T-helper 2 cell treated with Interferon-gamma antibody and Interleukin-4, amounts not matched to agents 5 μg/mL and 100 μg/mL, for 36 hours (primary cell): ENCODE results near the gene EWSR1.

Experiments used
- DNase-seq: peaks from one replicate; pipeline ENCODE4 v3.0.0; 2021; ENCODE audit warnings: low spot score
- H3K27ac Mint-ChIP-seq: one replicate; pipeline ENCODE4 v1.8.0; 2021; ENCODE audit warnings: mild to moderate bottlenecking, mixed read lengths
- H3K27me3 Mint-ChIP-seq: one replicate; pipeline ENCODE4 v1.8.0; 2021; ENCODE audit warnings: low read depth, mixed read lengths
- H3K36me3 Mint-ChIP-seq: one replicate; pipeline ENCODE4 v1.8.0; 2021; ENCODE audit warnings: low read depth, mixed read lengths
- H3K4me1 Mint-ChIP-seq: one replicate; pipeline ENCODE4 v1.8.0; 2021; ENCODE audit warnings: low read depth, mixed read lengths
- H3K4me3 Mint-ChIP-seq: one replicate; pipeline ENCODE4 v1.8.0; 2022; ENCODE audit warnings: mild to moderate bottlenecking, moderate library complexity, mixed read lengths
- H3K9me3 Mint-ChIP-seq: one replicate; pipeline ENCODE4 v1.8.0; 2021; ENCODE audit warnings: mixed read lengths

The EWSR1 gene

GRCh38 chr22:29270475-29271271 lies 2.6 kb downstream of the EWSR1 start:
- H3K27me3 Mint-ChIP-seq: peaks cover 3% of the 10 kb centered on the region
- H3K27ac Mint-ChIP-seq: peak overlapping the region; percentile 45
- no peaks in the 10 kb centered on the region for H3K9me3 Mint-ChIP-seq
- H3K4me3 Mint-ChIP-seq: peak overlapping the region; percentile 93
- peaks cover 65% of the 10 kb centered on the region for H3K4me1 Mint-ChIP-seq
- DNase-seq: no peak
- peaks cover 75% of the 10 kb centered on the region for H3K36me3 Mint-ChIP-seq

- no peak for DNase-seq
- Mint-ChIP-seq H3K27me3 (peaks cover 3% of the 10 kb centered on the region), H3K9me3 (no peaks in the 10 kb centered on the region), H3K36me3 (peaks cover 85% of the 10 kb centered on the region), H3K4me3 (no peak overlapping the region), H3K27ac (no peak overlapping the region), H3K4me1 (peaks cover 66% of the 10 kb centered on the region)
Measured at GRCh38 chr22:29272624-29273023, 4.6 kb downstream of the EWSR1 start.

GRCh38 chr22:29275167-29275566 lies 7.1 kb downstream of the EWSR1 start:
- no peak overlapping the region for H3K4me3 Mint-ChIP-seq
- H3K27me3 Mint-ChIP-seq: no peaks in the 10 kb centered on the region
- peaks cover 59% of the 10 kb centered on the region for H3K4me1 Mint-ChIP-seq
- H3K36me3 Mint-ChIP-seq: peaks cover 82% of the 10 kb centered on the region
- H3K27ac Mint-ChIP-seq: no peak overlapping the region
- no peaks in the 10 kb centered on the region for H3K9me3 Mint-ChIP-seq
- DNase-seq: no peak

GRCh38 chr22:29275819-29276565 lies 7.9 kb downstream of the EWSR1 start:
- peaks cover 81% of the 10 kb centered on the region for H3K36me3 Mint-ChIP-seq
- H3K4me3 Mint-ChIP-seq: no peak overlapping the region
- peak overlapping the region; percentile 24 for H3K27ac Mint-ChIP-seq

GRCh38 chr22:29277927-29278326 lies 9.9 kb downstream of the EWSR1 start:
- no peak for DNase-seq
- Mint-ChIP-seq H3K9me3 (no peaks in the 10 kb centered on the region), H3K27me3 (no peaks in the 10 kb centered on the region), H3K36me3 (peaks cover 80% of the 10 kb centered on the region), H3K27ac (no peak overlapping the region), H3K4me1 (peaks cover 38% of the 10 kb centered on the region), H3K4me3 (no peak overlapping the region)

More at GRCh38 chr22:29275819-29276565, 7.9 kb downstream of the EWSR1 start:
- Mint-ChIP-seq H3K27me3 (no peaks in the 10 kb centered on the region), H3K4me1 (peaks cover 51% of the 10 kb centered on the region), H3K9me3 (no peaks in the 10 kb centered on the region)
- DNase-seq: no peak

- Mint-ChIP-seq H3K36me3 (peaks cover 74% of the 10 kb centered on the region), H3K4me3 (no peak overlapping the region), H3K27me3 (no peaks in the 10 kb centered on the region), H3K27ac (no peak overlapping the region), H3K4me1 (peaks cover 6% of the 10 kb centered on the region), H3K9me3 (no peaks in the 10 kb centered on the region)
- DNase-seq: no peak
Measured at GRCh38 chr22:29284196-29284595, 16.1 kb downstream of the EWSR1 start.

- H3K36me3 Mint-ChIP-seq: peaks cover 75% of the 10 kb centered on the region
- no peak for DNase-seq
- peaks cover 7% of the 10 kb centered on the region for H3K4me1 Mint-ChIP-seq
- no peaks in the 10 kb centered on the region for H3K27me3 Mint-ChIP-seq
- no peaks in the 10 kb centered on the region for H3K9me3 Mint-ChIP-seq
- H3K4me3 Mint-ChIP-seq: no peak overlapping the region
- H3K27ac Mint-ChIP-seq: no peak overlapping the region
Measured at GRCh38 chr22:29288837-29289236, 20.8 kb downstream of the EWSR1 start.

GRCh38 chr22:29290061-29290460 lies 22.0 kb downstream of the EWSR1 start:
- no peak overlapping the region for H3K4me3 Mint-ChIP-seq
- no peak overlapping the region for H3K27ac Mint-ChIP-seq
- peaks cover 4% of the 10 kb centered on the region for H3K4me1 Mint-ChIP-seq
- H3K9me3 Mint-ChIP-seq: no peaks in the 10 kb centered on the region
- peaks cover 74% of the 10 kb centered on the region for H3K36me3 Mint-ChIP-seq
- H3K27me3 Mint-ChIP-seq: no peaks in the 10 kb centered on the region
- no peak for DNase-seq

- Mint-ChIP-seq H3K9me3 (no peaks in the 10 kb centered on the region), H3K4me3 (no peak overlapping the region), H3K4me1 (peaks cover 4% of the 10 kb centered on the region), H3K27me3 (no peaks in the 10 kb centered on the region), H3K27ac (no peak overlapping the region), H3K36me3 (peaks cover 76% of the 10 kb centered on the region)
- DNase-seq: no peak
Measured at GRCh38 chr22:29291215-29291614, 23.1 kb downstream of the EWSR1 start.

GRCh38 chr22:29292379-29292778 lies 24.3 kb downstream of the EWSR1 start:
- no peaks in the 10 kb centered on the region for H3K9me3 Mint-ChIP-seq
- no peak overlapping the region for H3K27ac Mint-ChIP-seq
- no peak overlapping the region for H3K4me3 Mint-ChIP-seq
- H3K36me3 Mint-ChIP-seq: peaks cover 77% of the 10 kb centered on the region
- peaks cover 4% of the 10 kb centered on the region for H3K4me1 Mint-ChIP-seq
- no peak for DNase-seq
- H3K27me3 Mint-ChIP-seq: no peaks in the 10 kb centered on the region

- H3K36me3 Mint-ChIP-seq: peaks cover 63% of the 10 kb centered on the region
Measured at GRCh38 chr22:29298641-29299040, 30.6 kb downstream of the EWSR1 start.

GRCh38 chr22:29299136-29299900 lies 31.2 kb downstream of the EWSR1 start:
- Mint-ChIP-seq H3K27me3 (no peaks in the 10 kb centered on the region), H3K4me3 (no peak overlapping the region), H3K27ac (no peak overlapping the region), H3K4me1 (no peaks in the 10 kb centered on the region), H3K9me3 (no peaks in the 10 kb centered on the region), H3K36me3 (peaks cover 57% of the 10 kb centered on the region)
- no peak for DNase-seq

More at GRCh38 chr22:29298641-29299040, 30.6 kb downstream of the EWSR1 start:
- Mint-ChIP-seq H3K4me3 (no peak overlapping the region), H3K27ac (no peak overlapping the region), H3K4me1 (no peaks in the 10 kb centered on the region), H3K9me3 (no peaks in the 10 kb centered on the region), H3K27me3 (no peaks in the 10 kb centered on the region)
- no peak for DNase-seq

GRCh38 chr22:29300467-29300806 lies 32.4 kb downstream of the EWSR1 start:
- DNase-seq: no peak
- Mint-ChIP-seq H3K27ac (no peak overlapping the region), H3K36me3 (peaks cover 53% of the 10 kb centered on the region), H3K4me1 (no peaks in the 10 kb centered on the region), H3K27me3 (peaks cover 4% of the 10 kb centered on the region), H3K4me3 (no peak overlapping the region), H3K9me3 (no peaks in the 10 kb centered on the region)
